RWPE1 (cell line): Measurements from ENCODE around the gene BOD1.

ENCODE experiments used
- CTCF ChIA-PET: fragments of 350-600 bp; sonication (Branson Sonifier 250); formaldehyde crosslinking; extraction: SDS; loops from one replicate; lab custom pipeline; 2021; lab: Yijun Ruan, JAX
- POLR2A ChIA-PET: fragments of 400-600 bp; formaldehyde crosslinking; extraction: SDS; loops from one replicate; lab custom pipeline; 2020; ENCODE audit warnings: antibody characterized with exemption; ENCODE audit not compliant: low non-redundant PET; lab: Yijun Ruan, JAX
- DNase-seq: peaks from one replicate; pipeline ENCODE4 v3.0.0; 2012; ENCODE audit warnings: low spot score
- H3K27ac ChIP-seq: fragments of 450-650 bp; 2 replicates; pipeline ENCODE4 v1.5.1; 2017
- CTCF ChIP-seq: fragments of 450-650 bp; conservative IDR thresholded peaks from 2 replicates; pipeline ENCODE4 v1.5.1; 2017; ENCODE audit warnings: low read depth, mild to moderate bottlenecking

Gene BOD1

GRCh38 chr5:173602423-173602822 lies 14.0 kb downstream of the BOD1 start:
- H3K27ac ChIP-seq: no peak overlapping the region
- no peak for TF ChIP-seq CTCF
- CTCF ChIA-PET: interaction anchor here (0.7 to 1.2 kb wide), 5 partner anchors 14 to 322 kb away, joined by 3 to 5 read pairs (median 4); partner anchors contain the start of gene BOD1
- no peak for DNase-seq
- POLR2A ChIA-PET: no interaction called here

DNA sequence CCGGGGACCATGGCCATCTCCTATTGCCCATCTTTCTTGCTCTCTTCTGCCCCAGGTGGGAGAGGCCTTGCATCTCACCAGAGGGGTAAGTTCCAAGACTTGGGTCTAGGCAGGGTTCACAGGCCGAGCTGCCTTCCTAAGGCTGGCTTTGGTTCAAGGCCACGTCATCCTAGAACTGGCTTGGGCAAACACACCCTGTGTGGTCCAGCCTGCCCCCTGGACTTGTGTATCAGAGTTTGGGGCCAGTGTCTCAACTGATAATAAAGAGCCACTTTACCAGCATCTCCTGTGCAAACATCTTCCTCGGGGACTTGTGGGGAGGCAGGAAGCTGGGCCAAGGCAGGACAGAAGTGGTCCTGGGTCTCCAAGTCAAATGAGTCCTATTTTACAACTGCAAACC lies 17.8 kb downstream of the BOD1 start:
- ChIA-PET POLR2A (no interaction called here), CTCF (no interaction called here)
- TF ChIP-seq CTCF: no peak
- no peak for DNase-seq
- H3K27ac ChIP-seq: no peak overlapping the region

DNA sequence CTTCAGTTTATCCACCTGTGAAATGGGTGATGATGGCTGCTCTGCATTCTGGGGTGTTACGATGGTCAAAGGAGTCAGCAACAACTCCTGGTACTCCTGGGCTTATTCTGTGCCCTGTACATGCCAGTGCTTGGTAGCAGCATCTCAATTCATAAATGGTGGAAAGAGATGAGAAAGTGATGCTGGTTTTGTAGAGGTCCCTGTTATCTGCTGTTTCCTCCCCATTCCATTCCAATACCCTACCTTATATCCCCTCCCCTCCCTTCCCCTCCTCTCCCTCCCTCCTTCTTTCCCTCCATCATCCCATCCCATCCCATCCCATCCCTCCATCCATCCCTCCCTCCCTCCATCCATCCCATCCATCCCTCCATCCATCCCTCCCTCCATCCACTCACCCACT lies 19.1 kb downstream of the BOD1 start:
- POLR2A ChIA-PET: no interaction called here
- no peak for DNase-seq
- H3K27ac ChIP-seq: no peak overlapping the region
- no peak for TF ChIP-seq CTCF
- CTCF ChIA-PET: interaction anchor here (0.8 kb wide), 1 partner anchor 438 kb away, joined by 3 read pairs; no protein-coding TSS in a partner anchor

- CTCF ChIA-PET: interaction anchor here (1.4 kb wide), 1 partner anchor 23 kb away, joined by 5 read pairs; no protein-coding TSS in a partner anchor
- DNase-seq: no peak
- no peak overlapping the region for H3K27ac ChIP-seq
- POLR2A ChIA-PET: no interaction called here
- TF ChIP-seq CTCF: no peak
Observed at GRCh38 chr5:173595841-173596240, 20.6 kb downstream of the BOD1 start.

- ChIA-PET POLR2A (no interaction called here), CTCF (interaction anchor here (1.3 kb wide), 1 partner anchor 12 kb away, joined by 4 read pairs; no protein-coding TSS in a partner anchor)
- no peak for TF ChIP-seq CTCF
- H3K27ac ChIP-seq: no peak overlapping the region
- DNase-seq: no peak
Observed at GRCh38 chr5:173594061-173594460, 22.4 kb downstream of the BOD1 start.

GRCh38 chr5:173592050-173592669 lies 24.3 kb downstream of the BOD1 start:
- DNase-seq: no peak
- CTCF ChIA-PET: interaction anchor here (0.6 to 2.7 kb wide), 6 partner anchors 11 to 298 kb away, joined by 4 to 15 read pairs (median 4); no protein-coding TSS in a partner anchor
- peak; percentile 57 for TF ChIP-seq CTCF
- POLR2A ChIA-PET: no interaction called here
- no peak overlapping the region for H3K27ac ChIP-seq
